Bronchial epithelial cell (primary cell): Measurements from ENCODE around the gene RAB7B. TPM values are rescaled to one million over a fixed set of nuclear protein-coding genes. Genes with fewer than 3 reads are reported as not detected.

Experiments
- DNase-seq: peaks from one replicate; pipeline ENCODE4 v3.0.0-alpha.2; 2010; ENCODE audit warnings: low read depth
- FAIRE-seq: peaks from 2 replicates; lab custom pipeline; 2011; peaks lifted over from hg19 to GRCh38; lab: Jason Lieb, UNC
- H3K27me3 ChIP-seq: 2 replicates; pipeline ENCODE4 v1.5.1; 2011; ENCODE audit warnings: low read length; ENCODE audit not compliant: control insufficient read depth, insufficient read depth
- H3K36me3 ChIP-seq: 2 replicates; pipeline ENCODE4 v1.5.1; 2011; ENCODE audit warnings: low read length; ENCODE audit not compliant: control insufficient read depth, insufficient read depth
- H3K4me3 ChIP-seq: 2 replicates; pipeline ENCODE4 v1.5.1; 2011; ENCODE audit warnings: mild to moderate bottlenecking, low read depth, low read length, control low read depth
- total RNA-seq: library from RNA; depleted of rRNA; stranded (reverse); fragments of >200 nt; gene quantifications from 2 replicates; pipeline ENCODE4 v1.2.1, GENCODE V29; 2014
- TF ChIP-seq, protein P1 (sequence below): IDR thresholded peaks from 2 replicates; pipeline ENCODE4 v1.5.1; 2011; ENCODE audit warnings: mild to moderate bottlenecking, moderate library complexity, low read length, control low read depth, inconsistent platforms; ENCODE audit not compliant: insufficient read depth, severe bottlenecking

RAB7B gene
- total RNA-seq, 1 donor from 2014 or later, result 2.9 TPM

DNA sequence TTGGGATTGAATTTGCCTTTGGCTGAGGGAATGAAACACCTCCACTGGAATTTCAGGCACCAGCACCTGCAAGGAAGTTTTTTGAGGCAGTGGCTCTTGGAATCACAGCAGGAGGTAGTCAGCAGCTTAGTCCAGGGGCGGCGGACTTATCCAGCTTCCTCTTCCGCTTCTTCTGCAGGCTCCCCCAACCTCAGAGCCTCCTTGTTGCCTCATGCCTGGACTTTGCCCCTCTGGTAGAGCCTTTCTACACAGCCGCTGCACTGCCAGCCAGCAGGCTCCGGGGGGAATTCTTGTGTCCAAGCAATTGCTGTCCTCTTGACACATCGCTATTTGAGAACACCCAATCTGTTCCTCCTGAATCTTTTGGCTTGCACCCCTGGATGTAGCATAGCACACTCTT lies 45.4 kb upstream of the RAB7B start:
- FAIRE-seq, result no peak

DNA sequence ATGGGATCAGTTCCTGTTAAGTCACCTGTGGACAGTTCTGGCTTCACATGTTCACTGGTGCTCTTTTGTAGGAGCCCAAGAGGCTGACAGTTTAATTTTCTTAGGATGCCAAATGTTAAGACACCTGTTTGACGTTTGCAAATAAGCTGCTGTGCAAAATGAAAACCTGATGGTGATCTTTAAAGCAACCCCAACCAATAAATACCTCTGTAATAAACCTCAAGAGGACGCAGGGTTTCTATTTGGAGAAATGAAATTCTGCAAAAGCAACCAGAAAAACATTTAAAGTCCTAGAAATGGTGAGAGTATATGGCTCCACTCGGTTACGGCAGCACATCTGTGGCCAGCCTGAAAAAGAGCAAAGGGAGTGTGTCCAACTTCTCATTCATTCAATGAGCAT lies 44.1 kb upstream of the RAB7B start:
- DNase-seq (no peak), FAIRE-seq (no peak)
- H3K36me3 ChIP-seq, result no peaks in the 10 kb centered on the region
- no peak overlapping the region for H3K4me3 ChIP-seq
- TF ChIP-seq, protein P1, sequence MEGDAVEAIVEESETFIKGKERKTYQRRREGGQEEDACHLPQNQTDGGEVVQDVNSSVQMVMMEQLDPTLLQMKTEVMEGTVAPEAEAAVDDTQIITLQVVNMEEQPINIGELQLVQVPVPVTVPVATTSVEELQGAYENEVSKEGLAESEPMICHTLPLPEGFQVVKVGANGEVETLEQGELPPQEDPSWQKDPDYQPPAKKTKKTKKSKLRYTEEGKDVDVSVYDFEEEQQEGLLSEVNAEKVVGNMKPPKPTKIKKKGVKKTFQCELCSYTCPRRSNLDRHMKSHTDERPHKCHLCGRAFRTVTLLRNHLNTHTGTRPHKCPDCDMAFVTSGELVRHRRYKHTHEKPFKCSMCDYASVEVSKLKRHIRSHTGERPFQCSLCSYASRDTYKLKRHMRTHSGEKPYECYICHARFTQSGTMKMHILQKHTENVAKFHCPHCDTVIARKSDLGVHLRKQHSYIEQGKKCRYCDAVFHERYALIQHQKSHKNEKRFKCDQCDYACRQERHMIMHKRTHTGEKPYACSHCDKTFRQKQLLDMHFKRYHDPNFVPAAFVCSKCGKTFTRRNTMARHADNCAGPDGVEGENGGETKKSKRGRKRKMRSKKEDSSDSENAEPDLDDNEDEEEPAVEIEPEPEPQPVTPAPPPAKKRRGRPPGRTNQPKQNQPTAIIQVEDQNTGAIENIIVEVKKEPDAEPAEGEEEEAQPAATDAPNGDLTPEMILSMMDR, result no peak
- no peaks in the 10 kb centered on the region for H3K27me3 ChIP-seq

More for the DNA sequence above, 45.4 kb upstream of the RAB7B start:
- Histone ChIP-seq H3K4me3 (no peak overlapping the region), H3K36me3 (no peaks in the 10 kb centered on the region), H3K27me3 (no peaks in the 10 kb centered on the region)
- TF ChIP-seq, protein P1, result no peak
- DNase-seq, result peak; percentile 12

DNA sequence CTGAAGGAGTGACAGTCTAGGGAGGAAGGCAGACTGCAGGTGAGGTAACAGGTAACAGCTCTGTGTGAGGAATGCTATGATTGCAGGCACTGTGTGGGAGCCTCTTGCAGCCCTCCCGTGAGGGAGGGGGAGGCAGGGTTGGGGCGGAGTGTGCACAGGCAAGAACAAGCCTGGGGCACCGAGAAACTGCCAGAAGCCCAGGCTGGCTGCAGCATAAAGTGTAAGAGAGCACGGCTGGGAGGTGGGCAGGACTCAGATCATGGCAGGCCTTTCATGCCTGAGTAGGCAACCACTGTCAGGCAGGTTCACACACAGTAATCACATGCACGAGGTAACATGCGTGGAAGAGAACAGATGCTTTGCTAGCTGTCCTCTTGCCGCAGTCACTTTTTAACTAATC lies 38.4 kb upstream of the RAB7B start:
- H3K27me3 ChIP-seq, result no peaks in the 10 kb centered on the region
- TF ChIP-seq, protein P1, result no peak
- FAIRE-seq, result no peak
- H3K36me3 ChIP-seq, result no peaks in the 10 kb centered on the region
- H3K4me3 ChIP-seq, result no peak overlapping the region
- DNase-seq, result peak; percentile 75

DNA sequence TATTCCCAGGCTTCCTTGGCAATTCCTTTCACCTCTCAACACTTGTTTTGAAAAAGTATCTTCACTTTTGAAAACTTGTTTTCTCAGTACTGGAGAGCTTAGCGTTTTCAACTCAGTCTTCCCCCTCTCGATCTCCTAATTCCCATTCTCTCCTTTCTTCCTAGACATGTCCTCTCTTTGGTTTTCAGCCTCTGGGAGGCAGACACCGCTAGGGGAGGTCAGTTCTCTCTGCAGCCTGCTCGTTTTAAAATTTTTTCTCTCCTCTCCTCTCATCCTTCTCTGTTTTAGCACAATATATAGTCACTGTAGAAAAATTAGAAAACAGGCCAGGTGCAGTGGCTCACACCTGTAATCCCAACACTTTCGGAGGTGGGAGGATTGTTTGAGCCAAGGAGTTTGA lies 37.1 kb upstream of the RAB7B start:
- DNase-seq, result no peak
- TF ChIP-seq, protein P1, result no peak

DNA sequence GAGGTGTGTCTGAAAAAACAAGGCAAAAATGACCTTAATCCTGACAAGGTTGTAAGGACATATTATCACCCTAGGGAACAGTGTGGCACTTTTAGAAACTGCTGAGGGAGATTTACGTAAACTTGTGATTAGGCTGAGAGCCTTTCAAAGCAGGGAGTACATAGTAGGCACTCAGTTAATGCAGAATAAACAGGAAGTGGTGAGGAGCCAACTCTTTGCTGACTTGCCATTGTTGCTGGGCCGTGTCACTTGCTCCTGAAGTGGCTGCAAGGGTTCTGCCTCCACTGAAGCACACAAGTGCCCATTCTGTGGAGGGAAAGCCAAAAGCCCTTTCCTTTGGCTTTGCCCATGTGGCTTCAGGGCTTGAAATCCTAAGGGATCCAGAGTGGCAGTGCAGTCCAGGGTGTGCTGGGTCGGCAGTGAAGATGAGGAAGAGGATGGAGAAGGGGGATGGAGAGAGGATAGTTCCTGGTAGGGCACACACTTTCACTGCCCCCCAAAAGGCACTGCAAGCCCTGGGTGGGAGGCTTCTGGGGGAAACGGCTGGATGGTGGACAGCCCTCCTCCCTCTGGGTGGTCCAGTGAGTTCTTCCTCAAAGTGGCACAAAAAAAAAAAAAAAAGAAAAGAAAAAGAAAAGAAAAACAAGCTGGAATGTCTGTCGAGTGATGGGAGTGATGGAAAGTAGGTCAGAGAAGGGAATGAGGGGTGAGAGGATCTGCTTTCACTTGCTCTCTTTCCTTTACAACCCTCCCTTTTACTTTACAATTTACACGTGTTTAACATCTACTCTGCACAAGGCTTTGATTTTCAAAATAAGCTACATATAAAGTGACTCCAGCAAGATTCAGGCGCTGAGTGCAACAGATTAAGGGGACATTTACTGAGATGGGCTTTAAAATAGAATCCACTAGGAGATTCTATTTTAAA lies 36.1 kb upstream of the RAB7B start:
- Histone ChIP-seq H3K36me3 (no peaks in the 10 kb centered on the region), H3K27me3 (no peaks in the 10 kb centered on the region), H3K4me3 (no peak overlapping the region)
- TF ChIP-seq, protein P1, result no peak
- DNase-seq (no peak), FAIRE-seq (no peak)

More for the DNA sequence above, 37.1 kb upstream of the RAB7B start:
- H3K36me3 ChIP-seq, result no peaks in the 10 kb centered on the region
- no peaks in the 10 kb centered on the region for H3K27me3 ChIP-seq
- no peak for FAIRE-seq
- no peak overlapping the region for H3K4me3 ChIP-seq

DNA sequence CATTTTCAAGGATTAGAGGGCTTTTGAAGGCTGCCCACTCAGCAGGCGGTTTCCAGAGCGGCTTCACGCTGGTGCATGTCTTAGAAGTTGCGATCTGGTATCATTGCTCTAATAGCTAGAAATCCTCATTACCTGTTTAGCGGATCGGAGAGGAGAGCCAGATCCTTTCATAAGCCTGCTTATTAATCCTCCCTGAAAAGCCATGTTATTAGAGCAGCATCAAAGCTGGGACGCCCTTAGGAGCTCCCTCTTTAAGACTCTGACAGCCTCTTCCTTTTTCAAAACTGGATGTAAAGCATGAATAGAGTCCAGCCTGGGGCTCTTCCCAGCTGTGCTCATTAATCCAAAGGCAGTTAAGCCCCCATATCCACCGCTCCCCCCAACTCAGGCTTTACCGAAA lies 34.4 kb upstream of the RAB7B start:
- no peak for DNase-seq
- no peaks in the 10 kb centered on the region for H3K36me3 ChIP-seq
- H3K4me3 ChIP-seq, result no peak overlapping the region
- TF ChIP-seq, protein P1, result no peak
- no peak for FAIRE-seq
- H3K27me3 ChIP-seq, result no peaks in the 10 kb centered on the region
